SK-N-SH (cell line): Measurements from ENCODE around the gene OR1I1.

Source experiments
- CTCF ChIP-seq: fragments of 200-600 bp; sonication (generic); IDR thresholded peaks from 2 replicates; pipeline ENCODE4 v1.6.1; 2017; ENCODE audit warnings: antibody characterized with exemption, mild to moderate bottlenecking, moderate library complexity
- EP300 ChIP-seq, 2 experiments: IDR thresholded peaks; 2 replicates each; pipeline versions ENCODE4 v1.4.0 to v1.6.1; 2012; ENCODE audit warnings: borderline replicate concordance in 1 of 2, low read depth in 1 of 2, low read length in 1 of 2
- FOXJ3 ChIP-seq: sonication (generic); formaldehyde crosslinking; IDR thresholded peaks from 2 replicates; pipeline ENCODE4 v1.5.1; 2020; ENCODE audit warnings: mild to moderate bottlenecking, missing genetic modification reagents
- RFX5 ChIP-seq: IDR thresholded peaks from 2 replicates; pipeline ENCODE4 v1.6.1; 2012; ENCODE audit warnings: mild to moderate bottlenecking, improper control_type of control experiment, low read length
- RXRA ChIP-seq: IDR thresholded peaks from 2 replicates; pipeline ENCODE4 v1.4.0; 2012; ENCODE audit warnings: low read depth, mild to moderate bottlenecking, borderline replicate concordance
- TAF1 ChIP-seq: IDR thresholded peaks from 2 replicates; pipeline ENCODE4 v1.6.1; 2012; ENCODE audit warnings: low read depth, mild to moderate bottlenecking, low read length, moderate library complexity, borderline replicate concordance

- no peak for TF ChIP-seq CTCF
- TF ChIP-seq TAF1 = no peak
- TF ChIP-seq RFX5 = no peak
- TF ChIP-seq EP300 (IDR thresholded peaks at IDR 0.05; ENCODE audit: borderline replicate concordance in 1 of 2, low read depth in 1 of 2, low read length in 1 of 2) = no peak
- TF ChIP-seq RXRA = no peak
- TF ChIP-seq FOXJ3 (CRISPR knock-in tag) = no peak
These were observed 42.7 kb downstream of the OR1I1 start for GRCh38 chr19:15124572-15125231.
